Measurements from ENCODE around the gene CACNA1I. TPM values are rescaled to one million over a fixed set of nuclear protein-coding genes. Genes with fewer than 3 reads are reported as not detected.
A peak's percentile ranks its signal among the peaks of the same experiment; 100 is the strongest.

Gene CACNA1I
- total RNA-seq, 1 donor from 2014 or later = not detected

GRCh38 chr22:39560127-39560526 lies 10.4 kb upstream of the CACNA1I start:
- no peak for TF ChIP-seq CTCF (IDR thresholded peaks at IDR 0.05; ENCODE audit: insufficient read depth, low read length, severe bottlenecking)
- Histone ChIP-seq H3K27me3 (ENCODE audit: control insufficient read depth, insufficient read depth, low read length) (peaks cover 32% of the 10 kb centered on the region), H3K36me3 (ENCODE audit: control insufficient read depth, insufficient read depth, low read length) (no peaks in the 10 kb centered on the region), H3K4me3 (ENCODE audit: low read depth, low read length) (no peak overlapping the region)
- DNase-seq (ENCODE audit: low read depth) = no peak
- no peak for FAIRE-seq

- Histone ChIP-seq H3K36me3 (ENCODE audit: control insufficient read depth, insufficient read depth, low read length) (no peaks in the 10 kb centered on the region), H3K27me3 (ENCODE audit: control insufficient read depth, insufficient read depth, low read length) (peaks cover 15% of the 10 kb centered on the region), H3K4me3 (ENCODE audit: low read depth, low read length) (no peak overlapping the region)
- DNase-seq (ENCODE audit: low read depth) = no peak
- TF ChIP-seq CTCF (IDR thresholded peaks at IDR 0.05; ENCODE audit: insufficient read depth, low read length, severe bottlenecking) = no peak
- FAIRE-seq = no peak
Observed at GRCh38 chr22:39562839-39563489, 7.6 kb upstream of the CACNA1I start.

- H3K36me3 ChIP-seq (ENCODE audit: control insufficient read depth, insufficient read depth, low read length) = no peaks in the 10 kb centered on the region
- peak; percentile 99 for FAIRE-seq
- no peak overlapping the region for H3K4me3 ChIP-seq (ENCODE audit: low read depth, low read length)
- peaks cover 10% of the 10 kb centered on the region for H3K27me3 ChIP-seq (ENCODE audit: control insufficient read depth, insufficient read depth, low read length)
- no peak for TF ChIP-seq CTCF (IDR thresholded peaks at IDR 0.05; ENCODE audit: insufficient read depth, low read length, severe bottlenecking)
- no peak for DNase-seq (ENCODE audit: low read depth)
Observed at GRCh38 chr22:39563571-39564428, 6.8 kb upstream of the CACNA1I start.

- no peak for DNase-seq (ENCODE audit: low read depth)
- peak; percentile 90 for FAIRE-seq
- Histone ChIP-seq H3K27me3 (ENCODE audit: control insufficient read depth, insufficient read depth, low read length) (peaks cover 5% of the 10 kb centered on the region), H3K4me3 (ENCODE audit: low read depth, low read length) (no peak overlapping the region), H3K36me3 (ENCODE audit: control insufficient read depth, insufficient read depth, low read length) (no peaks in the 10 kb centered on the region)
- no peak for TF ChIP-seq CTCF (IDR thresholded peaks at IDR 0.05; ENCODE audit: insufficient read depth, low read length, severe bottlenecking)
Observed at GRCh38 chr22:39565414-39565944, 5.1 kb upstream of the CACNA1I start.

- Histone ChIP-seq H3K36me3 (ENCODE audit: control insufficient read depth, insufficient read depth, low read length) (no peaks in the 10 kb centered on the region), H3K4me3 (ENCODE audit: low read depth, low read length) (no peak overlapping the region), H3K27me3 (ENCODE audit: control insufficient read depth, insufficient read depth, low read length) (no peaks in the 10 kb centered on the region)
- peak; percentile 28 for FAIRE-seq
- peak; percentile 60 for DNase-seq (ENCODE audit: low read depth)
- no peak for TF ChIP-seq CTCF (IDR thresholded peaks at IDR 0.05; ENCODE audit: insufficient read depth, low read length, severe bottlenecking)
Observed at GRCh38 chr22:39567135-39567946, 3.2 kb upstream of the CACNA1I start.
